Measurements from ENCODE around the gene A3GALT2. TPM values are rescaled to one million over a fixed set of nuclear protein-coding genes. Genes with fewer than 3 reads are reported as not detected.

Gene A3GALT2
- polyA plus RNA-seq, 2 of the 4 experiments (the other 2 are of a cell fraction), result not detected

DNA sequence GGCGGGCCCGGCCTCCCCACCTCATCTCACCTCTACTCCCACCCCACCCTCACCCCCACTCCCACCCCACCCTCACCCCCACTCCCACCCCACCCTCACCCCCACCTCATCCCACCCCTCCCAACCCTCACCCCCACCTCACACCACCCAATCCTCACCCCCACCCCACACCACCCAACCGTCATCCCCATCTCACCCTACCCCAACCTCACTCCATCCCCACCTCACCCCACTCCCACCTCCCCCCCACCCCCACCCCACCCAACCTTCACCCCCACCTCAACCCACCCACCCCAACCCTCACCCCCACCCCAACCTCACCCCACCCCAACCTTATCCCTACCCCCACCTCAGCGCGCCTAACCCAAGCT is 13.4 kb downstream of the A3GALT2 start:
- Histone ChIP-seq H3K4me2 (no peak overlapping the region), H3K9me3 (no peaks in the 10 kb centered on the region), H3K27ac (no peak overlapping the region), H3K4me3 (no peak overlapping the region), H3K4me1 (no peaks in the 10 kb centered on the region)
- ATAC-seq, result no peak
- FAIRE-seq, result no peak
- no peak for DNase-seq (ENCODE audit: low read depth in 1 of 2, low spot score in 1 of 2)
- POLR2A ChIA-PET, result interaction anchor here (1.0 kb wide), 1 partner anchor 42 kb away, joined by 3 read pairs; no protein-coding TSS in a partner anchor
- CTCF ChIA-PET, result interaction anchor here (1.6 to 5.5 kb wide), 2 partner anchors 11 to 61 kb away, joined by 3 to 26 read pairs; no protein-coding TSS in a partner anchor
- 100% methylated on average over 2 of the region's 5 CpGs for whole genome bisulfite sequencing (ENCODE audit: missing lambda C conversion rate)
- TF ChIP-seq PHF8 (IDR thresholded peaks at IDR 0.05; ENCODE audit: borderline replicate concordance, low read depth) (no peak), ZFP36 (IDR thresholded peaks at IDR 0.05; ENCODE audit: borderline replicate concordance, partially characterized antibody) (no peak), BHLHE40 (IDR thresholded peaks at IDR 0.05; ENCODE audit: low read depth, low read length) (no peak), RCOR1 (IDR thresholded peaks at IDR 0.05; ENCODE audit: low read depth, low read length) (no peak), CEBPB (IDR thresholded peaks at IDR 0.05) (no peak), SREBF2 (IDR thresholded peaks at IDR 0.05) (no peak), ELK1 (IDR thresholded peaks at IDR 0.05; ENCODE audit: low read depth, low read length) (no peak), MAFK (IDR thresholded peaks at IDR 0.05; ENCODE audit: partially characterized antibody) (no peak), ESRRA (IDR thresholded peaks at IDR 0.05; ENCODE audit: borderline replicate concordance, low read length) (no peak), POLR2A (IDR thresholded peaks at IDR 0.05; ENCODE audit: low read length) (no peak), RNF2 (IDR thresholded peaks at IDR 0.05; ENCODE audit: borderline replicate concordance, low read depth) (no peak), GATA3 (IDR thresholded peaks at IDR 0.05; ENCODE audit: borderline replicate concordance) (no peak), CTCF (IDR thresholded peaks at IDR 0.05) (no peak)
- TF ChIP-seq, protein P1, sequence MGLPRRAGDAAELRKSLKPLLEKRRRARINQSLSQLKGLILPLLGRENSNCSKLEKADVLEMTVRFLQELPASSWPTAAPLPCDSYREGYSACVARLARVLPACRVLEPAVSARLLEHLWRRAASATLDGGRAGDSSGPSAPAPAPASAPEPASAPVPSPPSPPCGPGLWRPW (IDR thresholded peaks at IDR 0.05), result no peak
- TF ChIP-seq, protein P2, sequence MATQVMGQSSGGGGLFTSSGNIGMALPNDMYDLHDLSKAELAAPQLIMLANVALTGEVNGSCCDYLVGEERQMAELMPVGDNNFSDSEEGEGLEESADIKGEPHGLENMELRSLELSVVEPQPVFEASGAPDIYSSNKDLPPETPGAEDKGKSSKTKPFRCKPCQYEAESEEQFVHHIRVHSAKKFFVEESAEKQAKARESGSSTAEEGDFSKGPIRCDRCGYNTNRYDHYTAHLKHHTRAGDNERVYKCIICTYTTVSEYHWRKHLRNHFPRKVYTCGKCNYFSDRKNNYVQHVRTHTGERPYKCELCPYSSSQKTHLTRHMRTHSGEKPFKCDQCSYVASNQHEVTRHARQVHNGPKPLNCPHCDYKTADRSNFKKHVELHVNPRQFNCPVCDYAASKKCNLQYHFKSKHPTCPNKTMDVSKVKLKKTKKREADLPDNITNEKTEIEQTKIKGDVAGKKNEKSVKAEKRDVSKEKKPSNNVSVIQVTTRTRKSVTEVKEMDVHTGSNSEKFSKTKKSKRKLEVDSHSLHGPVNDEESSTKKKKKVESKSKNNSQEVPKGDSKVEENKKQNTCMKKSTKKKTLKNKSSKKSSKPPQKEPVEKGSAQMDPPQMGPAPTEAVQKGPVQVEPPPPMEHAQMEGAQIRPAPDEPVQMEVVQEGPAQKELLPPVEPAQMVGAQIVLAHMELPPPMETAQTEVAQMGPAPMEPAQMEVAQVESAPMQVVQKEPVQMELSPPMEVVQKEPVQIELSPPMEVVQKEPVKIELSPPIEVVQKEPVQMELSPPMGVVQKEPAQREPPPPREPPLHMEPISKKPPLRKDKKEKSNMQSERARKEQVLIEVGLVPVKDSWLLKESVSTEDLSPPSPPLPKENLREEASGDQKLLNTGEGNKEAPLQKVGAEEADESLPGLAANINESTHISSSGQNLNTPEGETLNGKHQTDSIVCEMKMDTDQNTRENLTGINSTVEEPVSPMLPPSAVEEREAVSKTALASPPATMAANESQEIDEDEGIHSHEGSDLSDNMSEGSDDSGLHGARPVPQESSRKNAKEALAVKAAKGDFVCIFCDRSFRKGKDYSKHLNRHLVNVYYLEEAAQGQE (IDR thresholded peaks at IDR 0.05), result no peak

GRCh38 chr1:33306653-33307493 is 14.0 kb downstream of the A3GALT2 start:
- Histone ChIP-seq H3K4me2 (no peak overlapping the region), H3K4me1 (no peaks in the 10 kb centered on the region), H3K9me3 (no peaks in the 10 kb centered on the region), H3K27ac (no peak overlapping the region), H3K4me3 (no peak overlapping the region)
- ChIA-PET POLR2A (no interaction called here), CTCF (interaction anchor here (1.6 to 5.5 kb wide), 2 partner anchors 11 to 61 kb away, joined by 3 to 26 read pairs; no protein-coding TSS in a partner anchor)
- DNase-seq (ENCODE audit: low read depth in 1 of 2, low spot score in 1 of 2) (no peak), ATAC-seq (no peak), FAIRE-seq (no peak)
- no peak for TF ChIP-seq MYC (IDR thresholded peaks at IDR 0.05; ENCODE audit: borderline replicate concordance, low read length)
- TF ChIP-seq RAD21 (conservative IDR thresholded peaks at IDR 0.05 in 1 of 2, IDR thresholded peaks at IDR 0.05 in 1 of 2), result no peak
- TF ChIP-seq HOXB13 (CRISPR knock-in tag; IDR thresholded peaks at IDR 0.05; ENCODE audit: low read depth), result no peak
- no peak for TF ChIP-seq EHMT2 (IDR thresholded peaks at IDR 0.05; ENCODE audit: low read depth)
- TF ChIP-seq, protein P3, sequence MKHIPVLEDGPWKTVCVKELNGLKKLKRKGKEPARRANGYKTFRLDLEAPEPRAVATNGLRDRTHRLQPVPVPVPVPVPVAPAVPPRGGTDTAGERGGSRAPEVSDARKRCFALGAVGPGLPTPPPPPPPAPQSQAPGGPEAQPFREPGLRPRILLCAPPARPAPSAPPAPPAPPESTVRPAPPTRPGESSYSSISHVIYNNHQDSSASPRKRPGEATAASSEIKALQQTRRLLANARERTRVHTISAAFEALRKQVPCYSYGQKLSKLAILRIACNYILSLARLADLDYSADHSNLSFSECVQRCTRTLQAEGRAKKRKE (CRISPR knock-in tag; IDR thresholded peaks at IDR 0.05; ENCODE audit: low read depth), result no peak
- TF ChIP-seq, protein P1 (IDR thresholded peaks at IDR 0.05), result no peak
- TF ChIP-seq FOSB (CRISPR knock-in tag; IDR thresholded peaks at IDR 0.05), result no peak
- TF ChIP-seq, protein P4, sequence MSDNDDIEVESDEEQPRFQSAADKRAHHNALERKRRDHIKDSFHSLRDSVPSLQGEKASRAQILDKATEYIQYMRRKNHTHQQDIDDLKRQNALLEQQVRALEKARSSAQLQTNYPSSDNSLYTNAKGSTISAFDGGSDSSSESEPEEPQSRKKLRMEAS (IDR thresholded peaks at IDR 0.05), result no peak
- no peak for TF ChIP-seq ZC3H11A (IDR thresholded peaks at IDR 0.05)
- TF ChIP-seq JUNB (IDR thresholded peaks at IDR 0.05), result no peak
- TF ChIP-seq NFE2L2 (conservative IDR thresholded peaks at IDR 0.05; ENCODE audit: low read length), result no peak
- TF ChIP-seq CBX8 (IDR thresholded peaks at IDR 0.05), result no peak
- TF ChIP-seq KDM1A (IDR thresholded peaks at IDR 0.05; ENCODE audit: low read depth), result no peak
- no peak for TF ChIP-seq CEBPB (IDR thresholded peaks at IDR 0.05)
- WGBS (ENCODE audit: missing lambda C conversion rate), result 96% methylated on average over 61 of the region's 113 CpGs

Data from A549 (cell line).